DOHH2 (cell line): ENCODE results near the gene SLC25A42.
"Not testable (repeated sequence)": the region's sequence is repeated elsewhere in the genome, so short reads cannot be mapped to it uniquely, and the experiment has no call there.

Experiments
- H3F3A ChIP-seq: fragments of 200-600 bp; sonication (generic), shearing (Covaris generic); 2 replicates; pipeline ENCODE4 v1.6.0; 2016; ENCODE audit warnings: antibody characterized with exemption, mild to moderate bottlenecking; ENCODE audit not compliant: control insufficient read depth, insufficient read depth
- H3K27ac ChIP-seq: fragments of 200-600 bp; sonication (generic); 2 replicates; pipeline ENCODE4 v1.5.1; 2014; ENCODE audit warnings: low read depth, mild to moderate bottlenecking, low read length, moderate library complexity
- H3K27me3 ChIP-seq: fragments of 200-600 bp; sonication (generic); 2 replicates; pipeline ENCODE4 v1.6.1; 2014; ENCODE audit warnings: mild to moderate bottlenecking, low read length, mixed read lengths; ENCODE audit not compliant: control insufficient read depth
- H3K36me3 ChIP-seq: fragments of 200-600 bp; sonication (generic); 2 replicates; pipeline ENCODE4 v1.6.1; 2014; ENCODE audit warnings: mild to moderate bottlenecking, low read length, moderate library complexity, mixed read lengths; ENCODE audit not compliant: control insufficient read depth
- H3K4me1 ChIP-seq: fragments of 200-600 bp; sonication (generic); 2 replicates; pipeline ENCODE4 v1.6.1; 2014; ENCODE audit warnings: mild to moderate bottlenecking, low read length, mixed read lengths; ENCODE audit not compliant: control insufficient read depth
- H3K4me2 ChIP-seq: fragments of 200-600 bp; sonication (generic); 2 replicates; pipeline ENCODE4 v1.6.0; 2014; ENCODE audit warnings: mild to moderate bottlenecking, low read length, moderate library complexity
- H3K4me3 ChIP-seq: fragments of 200-600 bp; sonication (generic); 2 replicates; pipeline ENCODE4 v1.5.1; 2014; ENCODE audit warnings: mild to moderate bottlenecking, low read length, mixed read lengths
- H3K79me2 ChIP-seq: fragments of 200-600 bp; sonication (generic); 2 replicates; pipeline ENCODE4 v1.6.1; 2014; ENCODE audit warnings: mild to moderate bottlenecking, low read length, mixed read lengths; ENCODE audit not compliant: control insufficient read depth
- H3K9me2 ChIP-seq: fragments of 200-600 bp; sonication (generic); replicated peaks from 2 replicates; pipeline ENCODE4 v1.6.1; 2014; ENCODE audit warnings: mild to moderate bottlenecking, low read length, mixed read lengths; ENCODE audit not compliant: control insufficient read depth
- H3K9me3 ChIP-seq: fragments of 200-600 bp; sonication (generic); 2 replicates; pipeline ENCODE4 v1.6.1; 2014; ENCODE audit warnings: antibody characterized with exemption, low read length, mixed read lengths; ENCODE audit not compliant: control insufficient read depth, insufficient read depth
- H4K20me1 ChIP-seq: fragments of 200-600 bp; sonication (generic); 2 replicates; pipeline ENCODE4 v1.6.0; 2014; ENCODE audit warnings: low read depth, mild to moderate bottlenecking, antibody characterized with exemption, low read length, moderate library complexity; ENCODE audit not compliant: control insufficient read depth, insufficient read depth
- CTCF ChIP-seq: fragments of 200-600 bp; sonication (generic); IDR thresholded peaks from one replicate; pipeline ENCODE4 v1.5.1; 2014; ENCODE audit warnings: antibody characterized with exemption, mild to moderate bottlenecking, low read depth, low read length; ENCODE audit not compliant: poor library complexity, severe bottlenecking
- EZH2phosphoT487 ChIP-seq: fragments of 200-600 bp; sonication (generic); IDR thresholded peaks from 2 replicates; pipeline ENCODE4 v1.6.1; 2017; ENCODE audit warnings: borderline replicate concordance, mild to moderate bottlenecking, antibody characterized with exemption, low read length, moderate library complexity, mixed read lengths

SLC25A42 gene

GRCh38 chr19:19132912-19133311 is 69.1 kb downstream of the SLC25A42 start:
- H3K4me1 ChIP-seq = peaks cover 22% of the 10 kb centered on the region
- H3K9me2 ChIP-seq = no peaks in the 10 kb centered on the region
- H3K27ac ChIP-seq = no peak overlapping the region
- no peaks in the 10 kb centered on the region for H3K27me3 ChIP-seq
- H3K79me2 ChIP-seq = peaks cover 23% of the 10 kb centered on the region
- no peak overlapping the region for H3K4me3 ChIP-seq
- no peak overlapping the region for H3K4me2 ChIP-seq
- H3F3A ChIP-seq = peaks cover 6% of the 10 kb centered on the region
- no peaks in the 10 kb centered on the region; the same call in 1 of the 2 replicates for H3K36me3 ChIP-seq
- H4K20me1 ChIP-seq = no peaks in the 10 kb centered on the region
- H3K9me3 ChIP-seq = no peaks in the 10 kb centered on the region
- TF ChIP-seq CTCF (no peak), EZH2phosphoT487 (no peak)

- H4K20me1 ChIP-seq = no peaks in the 10 kb centered on the region
- no peaks in the 10 kb centered on the region for H3K36me3 ChIP-seq
- H3K9me3 ChIP-seq = no peaks in the 10 kb centered on the region
- H3F3A ChIP-seq = peaks cover 11% of the 10 kb centered on the region
- peaks cover 28% of the 10 kb centered on the region for H3K4me1 ChIP-seq
- peaks cover 25% of the 10 kb centered on the region for H3K79me2 ChIP-seq
- H3K4me3 ChIP-seq = no peak overlapping the region
- H3K27me3 ChIP-seq = no peaks in the 10 kb centered on the region
- no peak overlapping the region for H3K27ac ChIP-seq
- H3K9me2 ChIP-seq = no peaks in the 10 kb centered on the region
- H3K4me2 ChIP-seq = no peak overlapping the region
- no peak for TF ChIP-seq CTCF
- no peak for TF ChIP-seq EZH2phosphoT487
These were observed 70.2 kb downstream of the SLC25A42 start for GRCh38 chr19:19133985-19134384.

GRCh38 chr19:19134687-19135158 is 70.9 kb downstream of the SLC25A42 start:
- H3K27ac ChIP-seq = no peak overlapping the region
- H3K9me2 ChIP-seq = no peaks in the 10 kb centered on the region
- H4K20me1 ChIP-seq = no peaks in the 10 kb centered on the region
- no peaks in the 10 kb centered on the region for H3K27me3 ChIP-seq
- H3K4me2 ChIP-seq = peak overlapping the region; percentile 53
- H3K4me3 ChIP-seq = peak overlapping the region; percentile 32
- H3K4me1 ChIP-seq = peaks cover 32% of the 10 kb centered on the region
- peaks cover 13% of the 10 kb centered on the region for H3F3A ChIP-seq
- no peak for TF ChIP-seq EZH2phosphoT487
- no peak for TF ChIP-seq CTCF
- peaks cover 25% of the 10 kb centered on the region for H3K79me2 ChIP-seq
- no peaks in the 10 kb centered on the region for H3K9me3 ChIP-seq
- H3K36me3 ChIP-seq = no peaks in the 10 kb centered on the region

- not testable (repeated sequence) for H3K4me2 ChIP-seq, H3K4me3 ChIP-seq, H4K20me1 ChIP-seq, H3K27ac ChIP-seq, H3K9me2 ChIP-seq, H3K27me3 ChIP-seq, H3K9me3 ChIP-seq, H3K36me3 ChIP-seq
- Histone ChIP-seq H3K79me2 (peaks cover 25% of the 10 kb centered on the region), H3K4me1 (peaks cover 36% of the 10 kb centered on the region), H3F3A (peaks cover 13% of the 10 kb centered on the region)
These were observed 71.9 kb downstream of the SLC25A42 start for GRCh38 chr19:19135713-19136112.
